Kidney (tissue), 14 donors: ENCODE measurements around the gene SLC2A5. TPM values are rescaled to one million over a fixed set of nuclear protein-coding genes. Genes with fewer than 3 reads are reported as not detected.

Source experiments
- DNase-seq, 5 donors: peaks; one replicate each; pipeline ENCODE4 v3.0.0-alpha.2; 2013 to 2020
- FAIRE-seq: peaks from 2 replicates; lab custom pipeline; 2012; peaks lifted over from hg19 to GRCh38; lab: Jason Lieb, UNC
- H3K27ac ChIP-seq, 2 donors: one replicate each; pipeline ENCODE4 v1.7.0; 2013; ENCODE audit warnings: low read depth in 2 of 2, low read length in 2 of 2, inconsistent platforms in 1 of 2
- H3K27me3 ChIP-seq: one replicate; pipeline ENCODE4 v1.7.1; 2013; ENCODE audit warnings: low read length, inconsistent platforms; ENCODE audit not compliant: control insufficient read depth, insufficient read depth
- H3K36me3 ChIP-seq, 3 donors: one replicate each; pipeline versions ENCODE4 v1.7.0 to v1.7.1; 2013; ENCODE audit warnings: low read length in 3 of 3, control low read depth in 1 of 3, inconsistent platforms in 1 of 3; ENCODE audit not compliant: insufficient read depth in 3 of 3, control insufficient read depth in 2 of 3
- H3K4me1 ChIP-seq, 3 donors: one replicate each; pipeline versions ENCODE4 v1.7.0 to v1.7.1; 2013; ENCODE audit warnings: low read length in 3 of 3, inconsistent platforms in 1 of 3, low read depth in 1 of 3; ENCODE audit not compliant: control insufficient read depth in 2 of 3, insufficient read depth in 2 of 3
- H3K4me3 ChIP-seq, 3 donors: one replicate each; pipeline versions ENCODE4 v1.7.0 to v1.8.1; 2013; ENCODE audit warnings: low read length in 3 of 3, control low read depth in 1 of 3, inconsistent platforms in 1 of 3
- H3K9ac ChIP-seq, 3 donors: one replicate each; pipeline versions ENCODE4 v1.7.0 to v1.7.1; 2013; ENCODE audit warnings: low read length in 3 of 3, control low read depth in 1 of 3, inconsistent platforms in 1 of 3
- H3K9me3 ChIP-seq, 3 donors: one replicate each; pipeline versions ENCODE4 v1.7.0 to v1.7.1; 2013; ENCODE audit warnings: low read length in 3 of 3, control low read depth in 1 of 3, inconsistent platforms in 1 of 3; ENCODE audit not compliant: control insufficient read depth in 2 of 3, insufficient read depth in 1 of 3
- CTCF ChIP-seq: IDR thresholded peaks from 3 replicates; pipeline ENCODE4 v1.5.1; 2012; ENCODE audit warnings: mild to moderate bottlenecking, moderate library complexity, borderline replicate concordance; ENCODE audit not compliant: insufficient read depth; ENCODE audit errors: extremely low read depth
- intact Hi-C: fragments of 100-400 bp; cut with DNase I; formaldehyde crosslinking; loops from one replicate; pipeline ENCODE4 v1.11.1; 2022
- polyA plus RNA-seq: library from polyadenylated mRNA; stranded (reverse); fragments of 350-450 nt; fragmentation: Illumina TruSeq; extraction: RNeasy Lipid Tissue Mini Kit (QIAGEN cat#74804); gene quantifications from one replicate; pipeline ENCODE4 v1.2.3, GENCODE V29; 2014; ENCODE audit warnings: low read depth, low replicate concordance; ENCODE audit not compliant: insufficient read depth
- total RNA-seq: library from RNA; stranded (reverse); fragmentation: NEBNext Ultra II Directional; extraction: Animal tissue kit (Norgen Biotek cat#: 25700); gene quantifications from one replicate; pipeline ENCODE4 v1.2.1, GENCODE V29; 2021
- donor health status: control.
- donor health status: control.
- donor health status: control.
- donor health status: control.
- donor health status: control.
- donor health status: DM: yes; HTN: yes; CAD: no.
- donor health status: Normal renal cell carcinoma (clear cell type).

SLC2A5 gene
- total and polyA plus RNA-seq, 2 donors from 2014 or later: 6.4 to 9.0 TPM

- intact Hi-C loops: no loop called here
- DNase-seq: no peak
- H3K27me3 ChIP-seq: no peaks in the 10 kb centered on the region
- no peak overlapping the region for H3K4me3 ChIP-seq
- TF ChIP-seq CTCF: no peak
- no peak overlapping the region for H3K27ac ChIP-seq
- H3K4me1 ChIP-seq: no peaks in the 10 kb centered on the region
- H3K9me3 ChIP-seq: no peaks in the 10 kb centered on the region
- no peaks in the 10 kb centered on the region for H3K36me3 ChIP-seq
- FAIRE-seq: no peak
- H3K9ac ChIP-seq: no peak overlapping the region
Observed at GRCh38 chr1:9010781-9011323, 58.6 kb downstream of the SLC2A5 start.

GRCh38 chr1:9009438-9010370 lies 59.7 kb downstream of the SLC2A5 start:
- DNase-seq (peak in 3 of 5 donors; percentile 38 to 61 (median 58)), FAIRE-seq (no peak)
- peak; percentile 53 for TF ChIP-seq CTCF
- no peaks in the 10 kb centered on the region for H3K9me3 ChIP-seq
- intact Hi-C loops: no loop called here
- H3K27ac ChIP-seq: no peak overlapping the region
- no peak overlapping the region for H3K4me3 ChIP-seq
- H3K9ac ChIP-seq: no peak overlapping the region
- H3K27me3 ChIP-seq: no peaks in the 10 kb centered on the region
- H3K36me3 ChIP-seq: no peaks in the 10 kb centered on the region
- H3K4me1 ChIP-seq: no peaks in the 10 kb centered on the region

GRCh38 chr1:9008236-9008635 lies 61.2 kb downstream of the SLC2A5 start:
- no peak for TF ChIP-seq CTCF
- intact Hi-C loops: no loop called here
- FAIRE-seq: no peak

More at GRCh38 chr1:9008236-9008635, 61.2 kb downstream of the SLC2A5 start:
- no peaks in the 10 kb centered on the region for H3K36me3 ChIP-seq
- no peaks in the 10 kb centered on the region for H3K27me3 ChIP-seq
- H3K4me3 ChIP-seq: no peak overlapping the region
- H3K4me1 ChIP-seq: no peaks in the 10 kb centered on the region
- H3K9me3 ChIP-seq: no peaks in the 10 kb centered on the region
- no peak overlapping the region for H3K27ac ChIP-seq
- no peak for DNase-seq
- H3K9ac ChIP-seq: no peak overlapping the region
